Stomach (tissue), 4 donors: ENCODE results near the gene GRHPR.

Experiments used
- CTCF ChIP-seq, 7 experiments: fragments of 450-650 bp in 4 of 7; fragments of 200-600 bp in 3 of 7; sonication (generic) in 3 of 7; IDR thresholded peaks; one replicate each; pipeline ENCODE4 v1.5.1; 2016 to 2019; ENCODE audit warnings: antibody characterized with exemption in 7 of 7, control low read depth in 2 of 7, mild to moderate bottlenecking in 1 of 7
- POLR2A ChIP-seq, 4 donors: fragments of 450-650 bp; IDR thresholded peaks; one replicate each; pipeline ENCODE4 v1.6.1; 2016; ENCODE audit warnings: antibody characterized with exemption in 4 of 4, control low read depth in 2 of 4, mild to moderate bottlenecking in 1 of 4, moderate library complexity in 1 of 4

- TF ChIP-seq CTCF (IDR thresholded peaks at IDR 0.05) (no peak), POLR2A (IDR thresholded peaks at IDR 0.05) (no peak)
Observed at GRCh38 chr9:37398464-37399025, 24.0 kb upstream of the GRHPR start.
